ENCODE data around the gene AARS2. TPM values are rescaled to one million over a fixed set of nuclear protein-coding genes. Genes with fewer than 3 reads are reported as not detected.

AARS2 gene
- total and polyA plus RNA-seq, 10 of the 15 experiments (the other 5 are each of a cell fraction or from before 2014, with no cell fraction given) = 0.71 to 18.3 (median 12.7) TPM

DNA sequence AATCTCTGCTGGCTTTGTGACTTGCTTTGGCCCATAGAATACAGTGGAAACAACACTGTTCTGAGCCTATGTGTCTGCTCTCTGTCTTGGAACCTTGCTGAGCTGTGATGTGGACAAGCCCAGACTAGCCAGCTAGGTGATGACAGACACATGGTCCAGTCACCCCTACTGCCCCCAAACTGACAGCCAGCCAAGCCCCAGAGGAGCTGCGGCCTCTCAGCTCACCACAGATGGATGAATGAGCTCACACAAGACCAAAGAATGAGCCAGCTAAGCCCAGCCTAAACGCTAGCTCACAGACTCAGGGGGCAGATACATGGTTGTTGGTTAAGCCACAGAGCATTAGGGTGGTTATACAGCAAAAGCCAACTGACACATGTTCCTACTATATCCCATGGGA, 4.1 kb downstream of the AARS2 start:
- Histone ChIP-seq H2AFZ (ENCODE audit: control insufficient read depth, low read depth, low read length) (no peak overlapping the region), H3K4me3 (no peak overlapping the region), H3K4me2 (ENCODE audit: control insufficient read depth, insufficient read depth) (no peak overlapping the region), H3K4me1 (ENCODE audit: control insufficient read depth, insufficient read depth, low read length) (peaks cover 5% of the 10 kb centered on the region), H3K79me2 (ENCODE audit: control insufficient read depth, insufficient read depth, low read length) (peaks cover 11% of the 10 kb centered on the region), H3K27me3 (replicated peaks in 1 of 2; ENCODE audit: control insufficient read depth in 2 of 2, insufficient read depth in 2 of 2, low read length in 1 of 2) (no peaks in the 10 kb centered on the region), H3K36me3 (ENCODE audit: control insufficient read depth in 2 of 2, insufficient read depth in 2 of 2, low read length in 1 of 2) (peaks cover 14 to 17% of the 10 kb centered on the region in 2 experiments), H4K20me1 (ENCODE audit: control insufficient read depth, insufficient read depth) (no peaks in the 10 kb centered on the region), H3K9ac (ENCODE audit: control insufficient read depth, insufficient read depth, low read length) (no peak overlapping the region), H3K9me3 (replicated peaks; ENCODE audit: control insufficient read depth, insufficient read depth, low read length) (no peaks in the 10 kb centered on the region), H3K27ac (ENCODE audit: control insufficient read depth, insufficient read depth) (no peak overlapping the region)
- ATAC-seq = no peak; the same call in 2 of the 3 replicates
- ChIA-PET POLR2A (no interaction called here), RAD21 (ENCODE audit: unreplicated experiment) (no interaction called here), CTCF (interaction anchor here (0.9 to 7.4 kb wide), 4 partner anchors 29 to 42 kb away, joined by 4 to 87 read pairs (median 5); partner anchors contain the start of genes NFKBIE and TMEM151B), SMC1A (ENCODE audit: uncharacterized antibody, unreplicated experiment) (no interaction called here)
- DNase-seq (ENCODE audit: low read depth, low spot score) = no peak
- TF ChIP-seq HDGF (IDR thresholded peaks at IDR 0.05) (no peak), ZNF687 (IDR thresholded peaks at IDR 0.05) (no peak), NR2C1 (IDR thresholded peaks at IDR 0.05) (no peak), MXI1 (IDR thresholded peaks at IDR 0.05; ENCODE audit: low read depth, low read length) (no peak), IRF4 (IDR thresholded peaks at IDR 0.05; ENCODE audit: low read depth, low read length) (no peak), CBFB (IDR thresholded peaks at IDR 0.05; ENCODE audit: low read depth) (no peak), LARP7 (IDR thresholded peaks at IDR 0.05) (no peak), POLR2AphosphoS5 (IDR thresholded peaks at IDR 0.05; ENCODE audit: low read length) (no peak), GABPA (IDR thresholded peaks at IDR 0.05; ENCODE audit: low read depth) (no peak), SMAD1 (IDR thresholded peaks at IDR 0.05; ENCODE audit: low read depth, partially characterized antibody) (no peak), ASH2L (IDR thresholded peaks at IDR 0.05; ENCODE audit: borderline replicate concordance, low read depth) (no peak), TCF3 (IDR thresholded peaks at IDR 0.05; ENCODE audit: borderline replicate concordance, insufficient read depth, low read depth, low read length) (no peak), NFYB (IDR thresholded peaks at IDR 0.05; ENCODE audit: insufficient read depth, low read depth, low read length) (no peak), ATF7 (IDR thresholded peaks at IDR 0.05; ENCODE audit: low read depth) (no peak), NFXL1 (IDR thresholded peaks at IDR 0.05; ENCODE audit: borderline replicate concordance) (no peak), EED (IDR thresholded peaks at IDR 0.05; ENCODE audit: low read depth) (no peak), CBX3 (IDR thresholded peaks at IDR 0.05; ENCODE audit: borderline replicate concordance, low read depth) (no peak)
- intact Hi-C loops (cut with micrococcal nuclease; ENCODE audit: unreplicated experiment) (no loop called here), in situ Hi-C loops (cut with MboI) (no loop called here)
- WGBS (ENCODE audit: insufficient coverage, insufficient replicate concordance, low lambda C conversion rate, missing lambda C conversion rate) = 30% methylated on average over 2 of the region's 2 CpGs
- BruUV-seq (replicated peaks) = no TSS peak
- FAIRE-seq = no peak
